ENCODE data around the gene TNNT2.

DNA sequence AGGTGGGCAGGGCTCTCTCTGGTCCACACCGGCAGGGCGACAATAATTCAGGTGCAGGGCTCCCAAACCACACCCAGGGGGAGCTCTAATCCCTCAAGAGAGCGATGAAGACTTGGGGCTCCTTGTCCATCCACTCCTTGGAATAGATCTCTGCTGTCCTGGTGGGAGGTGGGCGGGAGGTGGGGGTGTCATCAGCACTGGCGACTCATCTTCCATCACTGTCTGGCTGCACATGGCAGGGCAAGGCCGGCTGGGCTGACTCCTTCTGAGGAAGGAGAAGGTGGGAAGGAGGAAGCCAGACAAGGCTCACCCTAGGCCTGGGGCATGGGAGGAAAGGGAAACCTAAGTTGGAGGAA is 29.3 kb downstream of the TNNT2 start:
- TF ChIP-seq ESRRG (CRISPR knock-in tag; IDR thresholded peaks at IDR 0.05), result no peak
- TF ChIP-seq ZC3H10 (CRISPR knock-in tag; IDR thresholded peaks at IDR 0.05), result no peak
- TF ChIP-seq, protein P1, sequence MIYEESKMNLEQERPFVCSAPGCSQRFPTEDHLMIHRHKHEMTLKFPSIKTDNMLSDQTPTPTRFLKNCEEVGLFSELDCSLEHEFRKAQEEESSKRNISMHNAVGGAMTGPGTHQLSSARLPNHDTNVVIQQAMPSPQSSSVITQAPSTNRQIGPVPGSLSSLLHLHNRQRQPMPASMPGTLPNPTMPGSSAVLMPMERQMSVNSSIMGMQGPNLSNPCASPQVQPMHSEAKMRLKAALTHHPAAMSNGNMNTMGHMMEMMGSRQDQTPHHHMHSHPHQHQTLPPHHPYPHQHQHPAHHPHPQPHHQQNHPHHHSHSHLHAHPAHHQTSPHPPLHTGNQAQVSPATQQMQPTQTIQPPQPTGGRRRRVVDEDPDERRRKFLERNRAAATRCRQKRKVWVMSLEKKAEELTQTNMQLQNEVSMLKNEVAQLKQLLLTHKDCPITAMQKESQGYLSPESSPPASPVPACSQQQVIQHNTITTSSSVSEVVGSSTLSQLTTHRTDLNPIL (CRISPR knock-in tag; IDR thresholded peaks at IDR 0.05; ENCODE audit: low read depth), result no peak
